Measurements from ENCODE around the gene C5orf63.
"Not testable (repeated sequence)": the region's sequence is repeated elsewhere in the genome, so short reads cannot be mapped to it uniquely, and the experiment has no call there.

Gene C5orf63

GRCh38 chr5:127072861-127073846 lies at the start of gene C5orf63:
C5orf63 (minus strand) TSS chr5:127073502; CDS start chr5:127058995, 14,507 bp downstream.
- DNase-seq = peak; percentile 67

GRCh38 chr5:127112347-127112864 lies 39.1 kb upstream of the C5orf63 start:
- no peak for DNase-seq

- no peak for DNase-seq
Measured at GRCh38 chr5:127111112-127111511, 37.8 kb upstream of the C5orf63 start.

GRCh38 chr5:127108624-127109260 lies 35.4 kb upstream of the C5orf63 start:
- not testable (repeated sequence) for DNase-seq

GRCh38 chr5:127101935-127102334 lies 28.6 kb upstream of the C5orf63 start:
- no peak for DNase-seq

- no peak for DNase-seq
Measured at GRCh38 chr5:127101533-127101932, 28.2 kb upstream of the C5orf63 start.

GRCh38 chr5:127098241-127098640 lies 24.9 kb upstream of the C5orf63 start:
- no peak for DNase-seq

GRCh38 chr5:127097278-127097677 lies 24.0 kb upstream of the C5orf63 start:
- no peak for DNase-seq

GRCh38 chr5:127096328-127096993 lies 23.2 kb upstream of the C5orf63 start:
- no peak for DNase-seq

- DNase-seq = no peak
Measured at GRCh38 chr5:127094161-127094814, 21.0 kb upstream of the C5orf63 start.

- no peak for DNase-seq
Measured at GRCh38 chr5:127092690-127093089, 19.4 kb upstream of the C5orf63 start.

- no peak for DNase-seq
Measured at GRCh38 chr5:127089191-127089590, 15.9 kb upstream of the C5orf63 start.

GRCh38 chr5:127088251-127088650 lies 14.9 kb upstream of the C5orf63 start:
- no peak for DNase-seq

- DNase-seq = no peak
Measured at GRCh38 chr5:127086589-127086988, 13.3 kb upstream of the C5orf63 start.

- no peak for DNase-seq
Measured at GRCh38 chr5:127085796-127086195, 12.5 kb upstream of the C5orf63 start.

- DNase-seq = no peak
Measured at GRCh38 chr5:127085371-127085770, 12.1 kb upstream of the C5orf63 start.

GRCh38 chr5:127084656-127085055 lies 11.4 kb upstream of the C5orf63 start:
- no peak for DNase-seq

GRCh38 chr5:127083711-127084110 lies 10.4 kb upstream of the C5orf63 start:
- no peak for DNase-seq

- DNase-seq = no peak
Measured at GRCh38 chr5:127079994-127080491, 6.7 kb upstream of the C5orf63 start.

- no peak for DNase-seq
Measured at GRCh38 chr5:127077366-127077765, 4.1 kb upstream of the C5orf63 start.

GRCh38 chr5:127076315-127077129 lies 3.2 kb upstream of the C5orf63 start:
- DNase-seq = no peak

- DNase-seq = no peak
Measured at GRCh38 chr5:127074466-127074865, 1.2 kb upstream of the C5orf63 start.

Data from right hindlimb (tissue), 1 donor.